Transverse colon (tissue), 4 donors: ENCODE data around the gene TEAD4. TPM values are rescaled to one million over a fixed set of nuclear protein-coding genes. Genes with fewer than 3 reads are reported as not detected.

Source experiments
- DNase-seq: peaks from one replicate; pipeline ENCODE4 v3.0.0-alpha.2; 2019
- H3K27ac ChIP-seq, 4 donors: fragments of 200-600 bp; sonication (generic); 2 replicates each; pipeline ENCODE4 v1.5.1; 2016 to 2018; ENCODE audit warnings: inconsistent platforms in 4 of 4
- H3K27me3 ChIP-seq: fragments of 200-600 bp; sonication (generic); 2 replicates; pipeline ENCODE4 v1.5.1; 2017; ENCODE audit warnings: inconsistent platforms
- H3K36me3 ChIP-seq, 4 donors: fragments of 200-600 bp; sonication (generic); 2 replicates each; pipeline ENCODE4 v1.5.1; 2017 to 2019; ENCODE audit warnings: inconsistent platforms in 4 of 4
- H3K4me1 ChIP-seq, 4 donors: fragments of 200-600 bp; sonication (generic); 2 replicates each; pipeline ENCODE4 v1.5.1; 2017 to 2020; ENCODE audit warnings: inconsistent platforms in 4 of 4
- H3K4me3 ChIP-seq, 4 donors: fragments of 200-600 bp; sonication (generic); 1 replicate in 1 of 4; 2 replicates in 3 of 4; pipeline versions ENCODE4 v1.5.1 to v1.6.1; 2017 to 2019; ENCODE audit warnings: inconsistent platforms in 4 of 4
- H3K9me3 ChIP-seq, 2 donors: fragments of 200-600 bp; sonication (generic); 2 replicates each; pipeline ENCODE4 v1.5.1; 2017 to 2019; ENCODE audit warnings: inconsistent platforms in 2 of 2
- CTCF ChIP-seq, 5 experiments: fragments of 200-600 bp in 3 of 5; fragments of 450-650 bp in 2 of 5; sonication (generic) in 3 of 5; IDR thresholded peaks; 1 replicate in 2 of 5; 2 replicates in 3 of 5; pipeline ENCODE4 v1.5.1; 2016 to 2017; ENCODE audit warnings: antibody characterized with exemption in 5 of 5, inconsistent platforms in 3 of 5, mild to moderate bottlenecking in 2 of 5, moderate library complexity in 1 of 5
- EP300 ChIP-seq: sonication (generic); formaldehyde crosslinking; IDR thresholded peaks from one replicate; pipeline ENCODE4 v1.6.1; 2017; ENCODE audit warnings: antibody characterized with exemption, low read depth
- POLR2A ChIP-seq: fragments of 450-650 bp; IDR thresholded peaks from one replicate; pipeline ENCODE4 v1.6.1; 2016; ENCODE audit warnings: antibody characterized with exemption, mild to moderate bottlenecking, moderate library complexity
- POLR2AphosphoS5 ChIP-seq, 3 donors: sonication (generic); formaldehyde crosslinking; IDR thresholded peaks; one replicate each; pipeline ENCODE4 v1.6.1; 2016; ENCODE audit warnings: antibody characterized with exemption in 3 of 3
- WGBS, 2 donors: methylation state at CpG; one replicate each; pipeline ENCODE4 v1.1.5; 2018; ENCODE audit warnings: low coverage in 1 of 2; 5-methylcytosine and 5-hydroxymethylcytosine counted together
- in situ Hi-C, 4 donors: fragments of 200-750 bp; cut with MboI; loops; one replicate each; pipeline versions ENCODE4 v1.15.0 to v1.15.1; 2017; ENCODE audit warnings: low sequenced_read_pairs in 3 of 4, low pct_ligation_motif_present in 1 of 4, low pct_unique_long_range_greater_than_20kb in 1 of 4
- intact Hi-C: fragments of 100-400 bp; cut with DNase I; formaldehyde crosslinking; loops from one replicate; pipeline ENCODE4 v1.15.1; 2023; ENCODE audit warnings: low total_unique reads
- total RNA-seq, 4 donors: library from RNA; depleted of rRNA; stranded (reverse); fragments of >200 nt; gene quantifications; one replicate each; pipeline ENCODE4 v1.1.0, GENCODE V29; 2016

The TEAD4 gene
- total RNA-seq, 4 donors from 2014 or later = 4.2 to 29.7 (median 6.3) TPM

- no peak for DNase-seq
- intact Hi-C loops = no loop called here
- Histone ChIP-seq H3K4me1 (no peaks in the 10 kb centered on the region), H3K9me3 (peaks cover 0 to 5% of the 10 kb centered on the region in 2 donors), H3K27me3 (no peaks in the 10 kb centered on the region), H3K27ac (no peak overlapping the region), H3K4me3 (no peak overlapping the region), H3K36me3 (no peaks in the 10 kb centered on the region)
- 70 to 100% methylated on average over 1 to 3 of the region's 3 CpGs for WGBS, 2 donors
- TF ChIP-seq EP300 (no peak), POLR2A (no peak), POLR2AphosphoS5 (IDR thresholded peaks at IDR 0.05) (no peak), CTCF (IDR thresholded peaks at IDR 0.05) (no peak)
- in situ Hi-C loops = no loop called here
These were observed 27.7 kb downstream of the TEAD4 start for GRCh38 chr12:2986876-2987275.

- Histone ChIP-seq H3K27ac (no peak overlapping the region), H3K4me3 (no peak overlapping the region), H3K36me3 (no peaks in the 10 kb centered on the region), H3K4me1 (no peaks in the 10 kb centered on the region), H3K27me3 (no peaks in the 10 kb centered on the region), H3K9me3 (peaks cover 0 to 5% of the 10 kb centered on the region in 2 donors)
- TF ChIP-seq EP300 (no peak), POLR2A (no peak), CTCF (IDR thresholded peaks at IDR 0.05) (no peak), POLR2AphosphoS5 (IDR thresholded peaks at IDR 0.05) (no peak)
- WGBS, 2 donors = 94% methylated on average over 5 of the region's 5 CpGs; no CpG with 5 or more reads in 1 of the 2 donors
- intact Hi-C loops (no loop called here), in situ Hi-C loops (no loop called here)
- DNase-seq = no peak
These were observed 29.3 kb downstream of the TEAD4 start for GRCh38 chr12:2988494-2988893.

- Histone ChIP-seq H3K4me3 (no peak overlapping the region), H3K27me3 (no peaks in the 10 kb centered on the region), H3K36me3 (no peaks in the 10 kb centered on the region), H3K4me1 (no peaks in the 10 kb centered on the region), H3K9me3 (peaks cover 0 to 5% of the 10 kb centered on the region in 2 donors), H3K27ac (no peak overlapping the region)
- DNase-seq = no peak
- WGBS, 2 donors = 37 to 90% methylated on average over 2 to 5 of the region's 5 CpGs
- intact Hi-C loops = no loop called here
- in situ Hi-C loops = no loop called here
- TF ChIP-seq CTCF (IDR thresholded peaks at IDR 0.05) (no peak), EP300 (no peak), POLR2A (no peak), POLR2AphosphoS5 (IDR thresholded peaks at IDR 0.05) (no peak)
These were observed 33.5 kb downstream of the TEAD4 start for GRCh38 chr12:2992724-2993123.

GRCh38 chr12:2997989-2998670 lies 38.9 kb downstream of the TEAD4 start:
- Histone ChIP-seq H3K36me3 (no peaks in the 10 kb centered on the region), H3K4me1 (no peaks in the 10 kb centered on the region), H3K4me3 (no peak overlapping the region), H3K27ac (no peak overlapping the region), H3K9me3 (no peaks in the 10 kb centered on the region), H3K27me3 (no peaks in the 10 kb centered on the region)
- 84 to 98% methylated on average over 4 to 15 of the region's 15 CpGs for WGBS, 2 donors
- DNase-seq = no peak
- in situ Hi-C loops (no loop called here), intact Hi-C loops (no loop called here)
- no peak for TF ChIP-seq POLR2A
- no peak for TF ChIP-seq POLR2AphosphoS5 (IDR thresholded peaks at IDR 0.05)
- no peak for TF ChIP-seq CTCF (IDR thresholded peaks at IDR 0.05)
- no peak for TF ChIP-seq EP300
